ENCODE results near the gene KCNQ1. TPM values are rescaled to one million over a fixed set of nuclear protein-coding genes. Genes with fewer than 3 reads are reported as not detected.
"Not testable (repeated sequence)": the region's sequence is repeated elsewhere in the genome, so short reads cannot be mapped to it uniquely, and the experiment has no call there.

The KCNQ1 gene
- total RNA-seq, 1 donor = 1.1 TPM

GRCh38 chr11:2587976-2588748 lies 143.4 kb downstream of the KCNQ1 start:
- DNase-seq (ENCODE audit: low read depth in 2 of 3, low spot score in 2 of 3) = no peak

- no peak for DNase-seq (ENCODE audit: low read depth in 2 of 3, low spot score in 2 of 3)
These were observed 144.2 kb downstream of the KCNQ1 start for GRCh38 chr11:2588809-2589537.

- no peak for DNase-seq (ENCODE audit: low read depth in 2 of 3, low spot score in 2 of 3)
These were observed 144.7 kb downstream of the KCNQ1 start for GRCh38 chr11:2589538-2589934.

GRCh38 chr11:2590131-2590964 lies 145.5 kb downstream of the KCNQ1 start:
- DNase-seq (ENCODE audit: low read depth in 2 of 3, low spot score in 2 of 3) = no peak

DNA sequence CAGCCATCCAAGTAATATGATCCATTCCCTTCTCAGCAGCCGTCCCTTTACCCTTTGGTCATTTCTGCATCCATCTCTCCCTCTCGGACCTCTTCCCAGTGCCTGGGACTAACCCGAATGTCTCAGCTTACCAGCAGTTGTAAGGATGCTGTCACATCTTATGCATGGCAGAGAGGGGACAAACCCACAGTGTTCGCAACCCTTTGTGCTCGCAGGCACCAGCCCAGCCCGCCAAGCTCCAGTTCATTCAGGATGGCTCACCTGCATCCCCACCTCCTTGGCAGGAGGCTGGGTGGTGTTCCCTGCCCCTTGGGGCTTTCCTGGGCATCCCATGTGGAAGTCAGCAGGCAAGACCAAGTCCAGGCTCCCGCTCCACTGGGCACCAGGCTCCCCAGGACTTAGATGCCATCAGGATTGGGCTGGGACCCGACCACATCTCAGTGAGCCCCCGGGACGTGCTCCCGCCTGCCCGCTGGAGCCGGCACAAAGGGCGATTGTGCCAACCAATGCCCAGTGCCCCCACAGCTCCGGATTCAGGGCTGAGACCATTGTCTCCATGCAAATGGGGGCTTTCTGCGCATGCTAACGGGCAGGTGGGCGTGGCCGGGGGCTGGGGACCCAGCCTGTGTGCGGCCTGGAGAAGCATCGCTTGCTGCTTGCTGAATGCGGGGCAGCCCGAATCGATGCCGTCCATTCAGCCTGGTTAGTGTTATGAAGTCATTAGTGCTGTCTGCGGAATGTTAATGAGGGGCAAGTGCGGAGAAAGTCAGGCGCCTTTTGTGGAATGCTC lies 146.4 kb downstream of the KCNQ1 start:
- no peak for DNase-seq (ENCODE audit: low read depth in 2 of 3, low spot score in 2 of 3)

DNA sequence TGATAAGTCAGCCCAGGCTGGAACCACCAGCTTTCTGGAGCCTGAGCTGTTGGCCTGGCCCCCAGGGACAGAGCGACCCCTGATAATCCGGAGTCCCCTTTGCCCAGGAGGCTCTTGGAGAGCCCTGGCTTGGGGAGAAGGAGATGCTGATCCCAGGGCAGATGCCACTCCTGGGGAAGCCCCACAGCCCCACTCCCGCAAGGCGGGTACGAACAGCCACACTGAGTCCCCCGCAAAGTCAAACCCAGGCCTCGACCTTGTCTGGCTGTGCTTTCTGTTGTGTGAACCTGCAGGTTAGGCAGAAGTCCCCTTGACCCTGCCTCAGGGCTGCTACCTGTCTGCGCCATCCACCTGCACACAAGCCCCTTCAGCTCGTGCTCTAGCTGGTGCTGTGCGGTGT lies 147.0 kb downstream of the KCNQ1 start:
- DNase-seq (ENCODE audit: low read depth in 2 of 3, low spot score in 2 of 3) = no peak

GRCh38 chr11:2592559-2593392 lies 148.0 kb downstream of the KCNQ1 start:
- no peak for DNase-seq (ENCODE audit: low read depth in 2 of 3, low spot score in 2 of 3)

- no peak for DNase-seq (ENCODE audit: low read depth in 2 of 3, low spot score in 2 of 3)
These were observed 148.7 kb downstream of the KCNQ1 start for GRCh38 chr11:2593393-2593950.

- no peak for DNase-seq (ENCODE audit: low read depth in 2 of 3, low spot score in 2 of 3)
These were observed 149.5 kb downstream of the KCNQ1 start for GRCh38 chr11:2594267-2594666.

GRCh38 chr11:2595204-2595603 lies 150.4 kb downstream of the KCNQ1 start:
- no peak for DNase-seq (ENCODE audit: low read depth in 2 of 3, low spot score in 2 of 3)

GRCh38 chr11:2599561-2600189 lies 154.9 kb downstream of the KCNQ1 start:
- DNase-seq (ENCODE audit: low read depth in 2 of 3, low spot score in 2 of 3) = no peak

DNA sequence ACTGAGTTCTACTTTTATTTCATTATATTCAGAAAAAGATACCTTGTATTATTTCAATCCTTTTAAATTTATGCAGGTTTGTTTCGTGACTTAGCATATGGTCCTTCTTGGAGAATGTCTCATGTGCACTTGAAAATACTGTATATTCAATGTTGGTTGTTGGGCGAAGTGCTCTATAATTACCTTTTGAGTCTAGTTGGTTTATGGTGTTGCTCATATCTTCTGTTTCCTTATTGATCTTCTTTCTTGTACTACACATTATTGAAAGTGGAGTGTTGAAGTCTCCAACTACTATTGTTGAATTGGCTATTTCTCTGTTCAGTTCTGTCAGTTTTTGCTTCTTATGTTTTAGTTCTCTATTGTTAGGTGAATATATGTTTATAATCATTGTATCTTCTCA lies 164.5 kb downstream of the KCNQ1 start:
- no peak for DNase-seq (ENCODE audit: low read depth in 2 of 3, low spot score in 2 of 3)

GRCh38 chr11:2612884-2613571 lies 168.2 kb downstream of the KCNQ1 start:
- no peak for DNase-seq (ENCODE audit: low read depth in 2 of 3, low spot score in 2 of 3)

- no peak for DNase-seq (ENCODE audit: low read depth in 2 of 3, low spot score in 2 of 3)
These were observed 177.1 kb downstream of the KCNQ1 start for GRCh38 chr11:2621894-2622293.

DNA sequence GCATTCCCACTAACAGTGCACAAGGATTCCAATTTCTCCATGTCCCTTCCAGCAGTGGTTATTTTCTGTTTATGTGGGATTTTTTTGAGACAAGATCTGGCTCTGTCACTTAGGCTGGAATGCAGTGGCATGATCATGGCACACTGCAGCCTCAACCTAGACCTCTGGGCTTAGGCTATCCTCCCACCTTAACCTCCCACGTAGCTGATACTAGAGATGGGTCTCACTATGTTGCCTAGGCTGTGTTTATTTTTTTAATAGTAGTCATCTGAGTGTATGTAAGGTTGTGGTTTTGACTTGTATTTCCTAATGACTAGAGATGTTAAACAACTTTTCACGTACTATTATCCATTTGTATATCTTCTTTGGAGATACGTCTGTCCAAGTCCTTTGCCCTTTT lies 180.4 kb downstream of the KCNQ1 start:
- no peak for DNase-seq (ENCODE audit: low read depth in 2 of 3, low spot score in 2 of 3)

DNA sequence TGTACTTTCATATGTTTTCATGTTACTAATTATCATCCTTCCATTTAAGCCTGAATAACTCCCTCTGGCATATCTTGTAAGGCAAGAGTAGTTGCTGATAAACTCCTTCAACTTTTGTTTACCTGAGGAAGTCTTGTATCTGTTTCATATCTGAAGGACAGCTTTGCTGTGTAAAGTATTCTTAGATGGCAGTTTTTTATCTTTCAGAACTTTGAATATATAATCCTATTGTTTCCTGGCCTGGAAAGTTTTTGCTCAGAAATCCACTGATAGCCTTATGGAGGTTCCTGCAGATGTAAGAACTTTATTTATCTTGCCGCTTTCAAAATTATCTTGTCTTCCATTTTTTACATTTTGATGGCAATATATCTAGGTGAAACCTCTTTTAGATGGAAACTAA lies 185.9 kb downstream of the KCNQ1 start:
- no peak for DNase-seq (ENCODE audit: low read depth in 2 of 3, low spot score in 2 of 3)

GRCh38 chr11:2631161-2631560 lies 186.4 kb downstream of the KCNQ1 start:
- DNase-seq (ENCODE audit: low read depth in 2 of 3, low spot score in 2 of 3) = no peak

DNA sequence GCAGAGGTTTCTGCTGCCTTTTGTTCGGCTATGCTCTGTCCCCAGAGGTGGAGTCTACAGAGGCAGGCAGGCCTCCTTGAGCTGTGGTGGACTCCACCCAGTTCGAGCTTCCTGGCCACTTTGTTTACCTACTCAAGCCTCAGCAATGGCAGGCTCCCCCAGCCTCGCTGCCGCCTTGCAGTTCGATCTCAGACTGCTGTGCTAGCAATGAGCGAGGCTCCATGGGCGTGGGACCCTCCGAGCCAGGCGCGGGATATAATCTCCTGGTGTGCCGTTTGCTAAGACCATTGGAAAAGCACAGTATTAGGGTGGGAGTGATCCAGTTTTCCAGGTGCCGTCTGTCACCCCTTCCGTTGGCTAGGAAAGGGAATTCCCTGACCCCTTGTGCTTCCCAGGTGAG lies 195.0 kb downstream of the KCNQ1 start:
- not testable (repeated sequence) for DNase-seq (ENCODE audit: low read depth in 2 of 3, low spot score in 2 of 3)
